GM21529 (cell line): ENCODE data around the gene ZNF630.
A peak's percentile ranks its signal among the peaks of the same experiment; 100 is the strongest.
"Not testable (repeated sequence)": the region's sequence is repeated elsewhere in the genome, so short reads cannot be mapped to it uniquely, and the experiment has no call there.

ENCODE experiments used
- ATAC-seq: cut with Tn5 transposase; IDR thresholded peaks from one replicate; pipeline ENCODE4 v1.9.1; 2021; ENCODE audit not compliant: unreplicated experiment

Gene ZNF630

DNA sequence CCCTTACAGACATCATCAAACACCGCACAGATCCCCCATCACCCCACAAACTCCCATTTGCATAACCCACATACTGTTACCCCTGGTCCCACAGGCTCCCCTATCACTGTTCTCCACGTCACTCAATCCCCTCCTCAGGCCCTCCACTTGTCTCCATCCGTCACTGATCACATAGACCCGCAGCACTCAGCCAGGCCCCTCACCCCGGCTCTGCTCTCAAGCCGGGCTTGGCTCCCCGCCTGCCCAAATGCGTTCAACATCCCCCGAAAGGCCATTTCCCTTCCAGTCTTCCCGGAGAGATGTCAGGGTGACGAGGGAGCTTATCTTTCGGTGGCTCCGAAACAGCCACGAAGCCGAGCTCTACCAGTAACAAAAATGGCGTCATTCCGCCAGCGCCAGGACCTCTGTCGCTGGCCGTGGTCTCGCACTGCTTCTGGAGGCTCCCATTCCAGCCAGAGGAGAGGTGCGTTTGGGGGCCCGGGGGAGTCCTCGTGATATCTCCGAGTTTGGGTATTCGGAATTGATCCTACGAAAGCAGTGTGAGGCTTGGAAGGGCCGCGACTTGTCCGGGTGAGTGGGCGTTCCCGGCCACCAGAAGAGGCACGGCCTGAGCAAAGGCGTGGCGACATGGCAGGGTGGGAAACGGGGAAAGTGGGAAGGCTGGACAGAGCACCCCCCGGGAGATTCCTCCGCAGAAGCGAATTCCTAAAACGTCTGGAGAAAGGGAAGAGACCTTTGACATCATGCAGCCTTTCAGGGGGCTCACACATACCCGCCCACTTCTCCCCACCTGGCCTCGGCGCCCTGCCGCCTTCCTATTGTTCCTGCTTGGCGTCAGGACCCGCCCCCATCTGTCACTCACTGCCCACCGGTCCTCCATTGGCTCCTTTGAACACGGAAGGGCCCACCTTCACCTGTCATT is at the start of gene ZNF630:
ZNF630 (minus strand) TSS at position 577 of the 922 bp plus-strand sequence. CDS start 4,754 bp downstream, outside the sequence.
- peak; percentile 87 for ATAC-seq

DNA sequence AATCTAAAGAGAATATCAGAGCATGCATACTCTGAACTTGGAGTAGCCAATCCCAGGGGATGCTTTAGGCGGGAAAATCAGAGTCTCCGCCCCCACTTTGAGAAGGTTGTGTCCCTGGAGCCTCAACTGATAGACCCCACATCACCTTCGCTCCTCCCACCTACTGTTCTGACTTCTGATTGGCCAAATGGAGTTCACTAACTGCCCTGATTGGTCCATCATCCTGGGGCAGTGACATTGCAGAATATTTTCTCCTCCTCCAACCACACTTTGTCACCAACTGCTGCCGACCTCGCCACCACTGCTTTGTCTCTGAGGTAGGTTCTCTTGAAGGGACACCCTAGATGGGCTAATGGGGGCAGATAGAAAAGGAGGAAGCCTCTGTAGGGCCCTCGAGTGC is 36.3 kb upstream of the ZNF630 start:
- ATAC-seq: no peak

- no peak for ATAC-seq
Measured at GRCh38 chrX:48102874-48103374, 31.5 kb upstream of the ZNF630 start.

- ATAC-seq: no peak
Measured at GRCh38 chrX:48101443-48101842, 30.0 kb upstream of the ZNF630 start.

DNA sequence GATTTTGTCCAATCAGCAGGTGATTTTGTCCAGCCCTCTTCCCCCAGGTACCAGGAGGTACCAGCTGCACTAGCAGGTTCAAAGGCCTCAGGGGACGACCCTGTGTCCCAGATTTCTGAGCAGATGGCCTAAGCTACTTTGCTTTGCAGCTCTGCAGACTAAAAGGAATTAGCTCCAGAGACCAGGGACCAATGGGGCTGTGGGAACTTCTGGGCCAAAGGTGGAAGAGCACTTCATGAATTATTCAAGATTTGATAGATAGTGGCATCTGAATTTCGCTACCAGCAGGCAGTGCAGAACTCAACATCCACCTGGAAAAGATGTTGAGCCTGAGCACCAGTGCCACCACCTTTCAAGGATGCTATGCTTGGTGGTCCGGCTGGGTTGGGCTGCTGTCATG is 21.1 kb upstream of the ZNF630 start:
- not testable (repeated sequence) for ATAC-seq

- ATAC-seq: no peak
Measured at GRCh38 chrX:48090123-48090522, 18.7 kb upstream of the ZNF630 start.

DNA sequence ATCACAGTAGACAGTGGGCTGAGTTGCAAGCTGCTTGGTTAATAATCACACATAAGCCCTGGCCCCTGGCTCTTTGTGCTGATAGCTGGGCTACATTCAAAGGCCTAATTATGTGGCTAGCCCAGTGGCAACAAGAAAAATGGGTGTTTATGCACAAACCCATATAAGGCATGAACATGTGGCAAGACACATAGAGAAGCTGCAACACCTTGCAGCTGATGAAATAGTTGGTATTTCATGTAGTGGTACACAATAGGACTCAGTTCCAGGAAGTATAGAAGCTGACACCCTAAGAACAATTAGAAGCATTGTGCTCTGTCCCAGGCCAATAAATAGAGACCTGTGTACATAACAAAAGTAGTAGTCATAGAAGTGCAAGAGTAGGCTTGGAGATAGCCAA is 14.6 kb upstream of the ZNF630 start:
- no peak for ATAC-seq

DNA sequence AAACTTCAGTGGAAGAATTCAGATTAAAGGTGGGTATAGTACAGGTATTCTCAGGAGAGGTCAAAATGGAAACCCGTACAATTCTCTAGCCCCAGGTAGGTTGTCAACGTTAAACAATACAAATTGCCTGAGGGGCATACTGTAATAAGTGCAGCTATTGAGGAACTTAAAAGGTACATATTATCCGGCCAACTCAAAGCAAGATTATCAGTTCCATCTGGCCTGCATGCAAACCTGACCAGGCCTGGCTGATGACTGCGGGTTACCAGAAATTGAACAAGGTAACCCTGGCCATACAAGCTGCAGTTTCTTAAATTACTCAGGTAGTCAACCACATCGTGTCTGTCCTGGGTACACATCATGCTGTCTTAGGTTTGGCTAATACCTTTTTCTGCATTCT is 12.3 kb upstream of the ZNF630 start:
- no peak for ATAC-seq

DNA sequence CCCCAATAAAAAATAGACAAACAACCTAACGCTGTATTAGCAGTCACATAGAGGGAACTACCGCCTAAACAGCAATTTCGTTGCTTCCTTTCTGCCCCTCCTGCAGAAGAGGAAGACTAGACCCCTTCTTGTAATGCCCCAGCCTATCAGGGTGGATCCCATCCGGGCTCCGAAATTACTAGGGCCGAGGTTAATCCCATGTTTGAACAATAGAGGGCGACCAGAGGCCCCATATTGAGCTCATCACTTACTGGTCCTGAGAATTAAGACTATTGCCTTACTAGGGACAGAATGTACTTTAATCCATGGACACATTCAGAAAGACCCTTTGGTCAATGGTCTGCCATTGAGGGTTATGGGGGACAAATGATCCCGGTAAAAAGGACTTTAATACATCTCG is 11.8 kb upstream of the ZNF630 start:
- ATAC-seq: peak; percentile 78

- no peak for ATAC-seq
Measured at GRCh38 chrX:48076343-48076742, 4.9 kb upstream of the ZNF630 start.

DNA sequence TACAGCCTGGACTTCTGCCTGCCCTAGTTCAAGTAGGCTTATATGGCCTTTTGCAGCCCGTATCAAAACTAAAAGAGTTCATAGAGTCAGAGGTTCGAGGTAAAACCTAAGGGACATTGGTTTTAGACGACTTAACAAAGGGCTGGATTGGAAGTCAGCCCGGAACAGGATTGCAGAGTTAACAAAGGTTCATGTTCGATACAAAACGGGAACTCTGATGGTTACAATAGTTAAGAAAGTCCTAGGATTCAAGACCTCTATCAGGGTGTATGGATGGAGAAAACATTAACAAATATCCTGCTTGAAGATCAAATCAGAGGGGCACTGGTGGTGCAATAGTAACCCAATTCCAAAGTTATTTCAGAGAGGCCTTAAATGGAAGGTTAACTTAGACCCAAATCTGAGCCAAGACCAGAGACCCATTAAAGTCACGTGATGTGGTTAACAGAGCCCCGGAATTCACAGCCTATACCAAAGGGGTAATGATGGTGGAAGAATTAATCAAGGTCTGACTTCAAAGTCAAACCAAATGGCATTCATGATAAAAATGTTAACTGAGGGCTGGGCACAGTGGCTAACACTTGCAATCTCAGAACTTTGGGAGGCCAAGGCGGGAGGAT is 656 bp upstream of the ZNF630 start:
- no peak for ATAC-seq

GRCh38 chrX:48068096-48068887 is 3.1 kb downstream of the ZNF630 start:
- ATAC-seq: no peak

DNA sequence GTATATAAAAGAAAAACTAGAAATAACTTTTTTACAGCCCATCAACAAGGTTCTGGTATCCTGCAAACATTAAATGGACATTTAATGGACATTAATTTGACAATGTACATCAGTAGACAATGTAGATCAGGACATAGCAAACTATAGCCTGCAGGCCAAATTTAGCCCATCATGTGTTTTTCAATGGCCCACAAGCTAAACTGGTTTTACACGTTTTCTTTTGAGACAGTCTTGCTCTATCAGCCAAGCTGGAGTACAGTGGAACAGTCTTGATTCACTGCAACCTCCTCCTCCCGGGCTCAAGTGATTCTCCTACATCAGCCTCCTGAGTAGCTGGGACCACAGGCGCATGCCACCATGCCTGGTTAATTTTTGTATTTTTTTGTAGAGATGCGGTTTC is 7.2 kb downstream of the ZNF630 start:
- no peak for ATAC-seq

- ATAC-seq: no peak
Measured at GRCh38 chrX:48059296-48059639, 12.2 kb downstream of the ZNF630 start.

DNA sequence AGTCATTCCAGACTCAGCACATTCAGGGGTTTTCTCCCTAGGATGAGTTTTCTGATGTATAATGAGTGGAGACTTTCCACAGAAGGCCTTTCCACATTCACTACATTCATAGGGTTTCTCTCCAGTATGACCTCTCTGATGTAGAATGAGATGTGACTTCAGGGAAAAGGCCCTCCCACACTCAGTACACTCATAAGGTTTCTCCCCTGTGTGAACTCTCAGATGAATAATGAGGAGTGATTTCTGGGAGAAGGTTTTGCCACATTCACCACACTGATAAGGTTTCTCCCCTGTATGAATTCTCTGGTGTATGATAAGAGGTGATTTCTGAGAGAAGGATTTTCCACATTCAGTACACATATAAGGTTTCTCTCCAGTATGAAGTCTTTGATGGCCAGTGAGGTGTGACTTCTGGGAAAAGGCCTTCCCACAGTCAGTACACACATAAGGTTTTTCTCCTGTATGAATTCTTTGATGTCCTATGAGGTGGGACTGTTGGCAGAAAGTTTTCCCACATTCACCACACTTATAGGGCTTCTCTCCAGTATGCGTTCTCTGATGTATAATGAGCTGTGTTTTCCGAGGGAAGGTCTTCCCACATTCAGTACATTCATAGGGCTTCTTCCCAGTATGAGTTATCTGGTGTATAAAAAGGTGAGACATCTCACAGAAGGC is 12.7 kb downstream of the ZNF630 start:
- ATAC-seq: no peak

GRCh38 chrX:48046846-48047245 is 24.6 kb downstream of the ZNF630 start:
- ATAC-seq: no peak

- ATAC-seq: no peak
Measured at GRCh38 chrX:48045410-48046311, 25.8 kb downstream of the ZNF630 start.

DNA sequence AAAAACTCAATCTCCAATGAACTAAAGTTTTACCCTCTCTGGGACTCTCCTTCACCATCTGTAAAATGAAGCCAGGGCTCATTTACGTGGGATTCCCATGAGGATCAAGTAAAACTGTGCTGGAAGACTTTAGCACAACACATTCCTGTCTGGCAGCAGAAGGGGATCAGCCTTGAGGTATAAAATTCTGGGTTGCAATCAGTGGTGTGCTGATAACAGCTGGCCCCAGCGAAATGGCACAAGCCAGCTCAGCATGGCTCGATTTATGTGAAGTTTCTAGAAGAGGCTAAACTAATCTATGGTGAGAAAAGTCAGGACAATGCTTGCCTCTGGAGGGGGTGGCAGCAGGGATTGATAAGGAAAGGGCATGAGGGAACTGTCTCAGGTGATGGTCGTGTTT is 28.4 kb downstream of the ZNF630 start:
- ATAC-seq: no peak

DNA sequence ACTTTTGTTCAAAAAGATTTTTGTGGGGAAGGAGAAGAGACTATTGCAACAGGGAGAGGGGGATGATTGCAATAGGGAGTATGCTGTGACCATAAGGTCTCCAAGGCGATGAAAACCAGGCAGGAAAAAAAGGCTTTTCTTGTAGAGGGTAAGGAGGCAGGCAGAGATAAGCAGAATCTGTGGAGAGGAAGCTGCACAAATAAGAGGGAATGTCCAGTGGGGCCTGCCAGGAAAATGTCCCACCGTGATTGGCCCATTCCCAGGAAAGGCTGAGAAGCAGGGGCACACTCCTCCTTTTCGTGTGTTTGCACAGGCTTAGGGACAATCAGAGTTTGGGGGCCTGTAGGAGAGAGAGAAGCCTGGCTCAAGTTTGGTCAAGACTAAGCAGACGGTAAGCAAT is 35.5 kb downstream of the ZNF630 start:
- ATAC-seq: no peak

GRCh38 chrX:48030641-48031173 is 40.7 kb downstream of the ZNF630 start:
- ATAC-seq: not testable (repeated sequence)
